HG03108 (cell line): ENCODE results near the gene CDCA8.
"Not testable (repeated sequence)": the region's sequence is repeated elsewhere in the genome, so short reads cannot be mapped to it uniquely, and the experiment has no call there.

Experiments
- ATAC-seq: cut with Tn5 transposase; IDR thresholded peaks from one replicate; pipeline ENCODE4 v1.9.1; 2021; ENCODE audit warnings: moderate library complexity; ENCODE audit not compliant: unreplicated experiment

Gene CDCA8

DNA sequence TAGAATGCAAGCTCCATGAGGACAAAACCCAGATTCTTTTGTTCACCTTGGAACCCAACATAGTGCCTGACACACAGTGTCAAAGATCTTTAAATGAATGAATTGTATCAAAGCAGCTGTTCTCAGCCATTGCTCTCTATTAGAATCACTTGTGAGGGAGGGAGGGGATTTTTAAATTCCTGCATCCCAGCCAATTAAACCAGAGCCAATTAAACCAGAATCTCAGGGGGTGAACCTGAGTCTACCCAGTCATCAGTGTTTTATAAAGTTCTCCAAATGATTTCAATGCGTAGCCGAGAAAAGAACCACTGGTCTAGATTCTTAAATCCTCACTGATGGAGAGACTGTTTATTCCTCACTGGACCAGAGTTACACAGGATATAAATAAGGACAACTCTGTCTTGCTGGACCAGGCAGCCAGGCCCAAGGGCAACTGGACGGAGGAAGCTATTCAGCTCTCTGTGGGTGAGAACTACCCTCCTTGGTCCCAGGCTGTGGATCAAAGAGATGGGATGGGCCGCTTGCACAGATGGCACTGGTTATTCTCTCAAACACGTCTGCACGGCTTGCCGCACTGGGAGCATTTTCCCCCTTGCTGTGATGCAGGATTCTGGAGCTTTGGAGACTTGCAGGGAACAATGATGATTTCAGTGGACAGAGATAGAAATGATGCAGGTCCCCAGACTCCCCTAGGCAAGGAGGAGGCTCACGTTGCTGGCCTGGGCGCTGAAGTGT, 20.0 kb upstream of the CDCA8 start:
- ATAC-seq = no peak

DNA sequence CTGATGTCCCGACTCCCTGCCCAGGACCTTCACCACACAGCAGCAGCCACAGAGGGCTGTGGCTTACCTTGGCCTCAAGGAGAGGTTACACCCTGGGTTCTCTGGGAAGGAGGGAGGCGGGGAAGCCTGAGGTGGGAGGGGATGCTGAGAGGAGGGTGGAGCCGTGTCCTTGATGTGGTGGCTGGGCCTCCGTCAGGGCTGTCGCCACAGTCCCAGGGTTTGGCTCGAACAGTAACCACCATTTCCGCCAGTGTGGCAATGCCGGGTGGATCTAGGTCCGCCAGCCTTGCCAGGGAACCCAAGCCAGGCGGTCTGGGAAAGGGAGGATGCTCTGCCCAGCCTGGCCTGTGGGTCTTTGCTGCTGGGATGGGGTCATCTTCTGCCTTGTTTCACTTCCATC, 18.4 kb upstream of the CDCA8 start:
- no peak for ATAC-seq

DNA sequence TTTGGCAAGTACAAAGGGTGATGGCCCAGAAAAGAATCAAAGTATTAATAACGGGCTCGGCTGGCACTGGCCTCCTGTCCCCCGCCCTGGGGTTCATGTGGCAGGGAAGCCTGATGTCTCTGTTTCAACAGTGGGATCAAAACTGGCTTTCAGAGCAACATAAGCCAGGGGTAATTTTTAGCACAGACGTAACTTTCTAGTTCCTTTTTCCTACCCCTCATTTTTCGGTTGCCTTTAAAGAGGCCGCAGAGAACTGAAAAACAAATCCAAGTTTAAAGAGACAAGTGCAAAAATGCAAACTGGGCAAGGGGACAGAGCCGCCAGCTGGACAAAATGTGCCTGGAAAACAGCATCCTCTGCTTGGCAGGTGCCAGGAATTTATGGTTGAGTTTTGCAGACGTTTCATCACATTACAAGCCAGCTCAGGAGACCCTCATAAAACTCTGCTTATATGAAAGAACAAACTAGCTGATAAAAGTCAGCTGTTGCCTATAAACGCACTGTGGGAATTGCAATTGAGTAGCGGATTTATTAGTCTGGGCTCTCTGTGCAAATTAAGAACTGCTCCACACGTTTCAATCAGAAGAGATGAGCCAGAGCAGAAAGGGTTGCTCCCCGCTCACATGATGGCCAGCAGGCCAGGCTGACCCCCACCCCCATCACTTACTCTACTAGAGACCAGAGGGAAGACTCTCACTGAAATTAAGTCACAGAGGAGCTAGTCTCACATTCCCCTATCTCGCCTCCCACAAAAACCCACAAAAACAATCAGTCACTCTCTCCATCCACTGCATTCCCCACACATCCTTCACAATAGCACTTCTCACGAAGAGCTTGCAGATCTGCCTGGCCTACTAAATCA, 15.8 kb upstream of the CDCA8 start:
- no peak for ATAC-seq

DNA sequence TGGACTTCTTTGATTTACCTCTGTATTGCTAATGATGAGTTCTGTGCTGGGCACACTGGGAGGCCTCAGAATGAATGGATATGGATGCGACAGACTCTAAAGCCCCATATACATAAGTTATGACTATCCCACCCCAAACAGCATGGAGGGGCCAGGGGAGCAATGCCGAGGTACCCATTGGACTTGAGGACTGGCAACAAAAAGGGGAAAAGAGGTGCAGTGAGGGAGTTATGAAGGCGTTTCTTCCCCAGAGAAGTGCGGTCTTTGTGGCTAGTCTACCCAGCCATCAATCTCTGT, 15.2 kb upstream of the CDCA8 start:
- no peak for ATAC-seq

DNA sequence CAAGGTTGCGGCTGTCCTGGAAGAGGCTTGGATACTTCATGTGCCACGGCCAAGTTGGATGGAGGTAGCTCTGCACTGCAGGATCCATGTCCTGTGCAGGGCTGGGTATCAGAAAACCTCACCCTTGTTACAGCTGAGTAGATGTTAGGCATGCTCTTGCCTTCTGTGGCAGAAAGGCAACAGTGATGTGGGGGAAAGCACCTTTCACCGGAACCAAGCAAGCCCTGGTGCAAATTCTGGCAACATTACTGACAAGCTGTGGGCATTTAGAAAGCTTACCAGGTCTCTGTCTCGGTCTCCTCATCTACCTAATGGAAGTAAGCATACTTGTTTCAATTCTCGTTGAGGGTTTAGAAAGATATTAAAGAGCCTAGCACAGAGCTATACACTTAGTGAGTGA, 14.5 kb upstream of the CDCA8 start:
- no peak for ATAC-seq

DNA sequence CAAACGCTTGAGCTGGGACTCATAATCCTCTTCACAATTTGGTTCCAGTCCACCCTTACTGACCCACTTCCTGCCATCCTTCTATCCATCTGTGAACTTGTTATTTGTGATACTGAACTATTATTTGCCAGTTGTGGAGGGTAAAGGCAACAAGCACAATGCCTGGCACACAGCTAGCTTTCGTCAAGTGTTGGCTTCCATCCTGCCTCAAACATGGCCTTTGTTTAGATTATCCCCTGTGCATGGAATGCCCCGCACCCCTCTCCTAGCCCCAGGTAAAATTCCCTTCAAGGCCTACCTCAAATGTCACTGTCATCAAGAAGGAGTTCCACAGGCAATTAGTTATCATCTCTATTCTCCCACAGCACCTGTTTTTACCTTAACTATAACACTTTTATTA, 11.4 kb upstream of the CDCA8 start:
- no peak for ATAC-seq

DNA sequence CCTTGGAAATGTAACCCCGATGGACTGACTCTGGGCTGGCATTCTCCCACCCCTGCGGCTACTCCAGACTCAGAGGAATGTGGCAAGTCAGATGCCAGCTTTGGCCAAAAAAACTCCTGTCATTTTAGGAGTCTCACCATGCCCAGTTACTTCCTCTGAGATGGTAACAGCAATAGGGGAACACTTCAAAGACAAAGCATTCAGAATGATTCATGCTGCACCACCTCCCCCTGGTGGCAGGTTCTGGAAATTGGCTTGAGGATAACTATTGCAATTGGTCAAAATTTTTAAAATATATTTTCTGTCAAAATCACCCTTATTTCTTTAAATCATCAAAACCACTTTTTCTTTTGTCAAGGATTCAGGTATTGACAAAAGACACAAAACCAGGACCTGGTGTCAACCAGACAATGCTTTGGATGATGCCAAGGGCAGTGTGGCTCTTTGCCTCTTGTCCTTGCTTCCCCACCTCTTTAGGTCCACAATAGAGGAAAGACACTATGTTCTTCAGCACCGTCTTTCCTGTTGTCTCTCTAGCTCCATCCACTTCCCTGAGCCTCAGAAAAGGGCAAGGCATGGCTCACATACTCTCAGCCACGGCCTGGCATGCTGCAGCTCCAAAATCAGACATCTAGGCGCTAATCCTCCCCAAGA, 9.9 kb upstream of the CDCA8 start:
- no peak for ATAC-seq

DNA sequence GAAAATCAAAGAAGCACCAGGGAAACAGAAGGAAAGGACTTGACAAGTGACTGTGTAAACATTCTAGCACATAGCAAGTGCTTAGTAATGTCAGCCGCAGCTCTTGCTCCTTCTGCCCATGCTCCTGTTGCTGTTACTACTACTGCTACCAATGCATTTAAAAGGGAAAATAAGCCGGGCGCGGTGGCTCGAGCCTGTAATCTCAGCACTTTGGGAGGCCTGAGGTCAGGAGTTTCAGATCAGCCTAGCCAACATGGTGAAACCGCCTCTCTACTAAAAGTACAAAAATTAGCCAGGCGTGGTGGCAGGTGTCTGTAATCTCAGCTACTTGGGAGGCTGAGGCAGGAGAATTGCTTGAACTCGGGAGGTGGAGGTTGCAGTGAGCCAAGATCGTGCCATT, 8.1 kb upstream of the CDCA8 start:
- not testable (repeated sequence) for ATAC-seq

DNA sequence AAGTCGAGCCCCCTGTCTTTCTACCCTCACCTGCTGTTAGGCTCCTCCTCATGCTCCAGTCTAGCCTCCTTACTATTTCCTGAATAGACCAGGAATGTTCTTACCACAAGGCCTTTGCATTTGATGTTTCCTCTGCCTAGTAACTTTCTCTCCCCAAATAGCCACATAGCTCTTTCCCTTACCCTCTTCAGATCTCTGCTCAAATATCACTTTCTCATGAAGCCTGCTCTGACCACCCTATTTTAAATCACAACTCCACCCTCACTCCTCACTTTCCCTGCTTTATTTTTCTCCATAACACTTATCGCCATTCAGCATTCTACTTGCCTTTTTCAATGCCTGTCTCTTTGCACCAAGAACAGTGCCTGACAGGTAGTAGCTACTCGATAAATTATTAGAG, 6.6 kb upstream of the CDCA8 start:
- no peak for ATAC-seq

DNA sequence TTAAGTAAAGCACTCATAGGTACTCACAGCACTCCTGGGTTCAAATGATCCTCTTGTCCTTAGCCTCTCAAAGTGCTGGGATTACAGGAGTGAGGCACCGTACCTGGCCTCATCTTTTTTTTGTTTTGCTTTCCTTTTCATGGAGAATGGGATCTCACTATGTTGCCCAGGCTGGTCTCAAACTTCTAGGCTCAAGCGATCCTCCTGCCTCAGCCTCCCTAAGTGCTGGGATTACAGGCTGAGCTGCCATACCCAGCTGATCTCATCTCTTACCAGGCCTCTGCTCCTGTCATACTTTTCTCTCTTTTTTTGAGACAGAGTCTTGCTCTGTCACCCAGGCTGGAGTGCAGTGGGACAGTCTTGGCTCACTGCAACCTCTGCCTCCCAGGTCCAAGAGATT, 4.6 kb upstream of the CDCA8 start:
- ATAC-seq = not testable (repeated sequence)

DNA sequence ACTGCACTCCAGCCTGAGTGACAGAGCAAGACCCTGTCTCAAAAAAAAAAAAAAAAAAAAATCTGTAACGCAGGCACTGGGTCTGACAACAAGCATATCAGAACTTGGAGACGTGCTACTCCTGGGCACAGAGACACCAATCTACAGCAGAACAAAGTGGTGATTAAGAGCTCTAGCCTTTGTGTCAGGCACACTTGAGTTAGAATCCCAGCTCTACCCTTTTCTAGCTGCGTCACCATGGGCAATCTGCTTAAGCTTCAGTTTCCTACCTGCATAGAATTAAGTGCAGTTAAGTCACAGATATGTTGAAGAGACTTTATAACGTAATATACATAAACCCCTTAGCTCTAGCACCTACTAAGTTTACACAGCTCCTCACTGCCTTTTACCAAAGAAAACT, 3.4 kb upstream of the CDCA8 start:
- ATAC-seq = no peak

DNA sequence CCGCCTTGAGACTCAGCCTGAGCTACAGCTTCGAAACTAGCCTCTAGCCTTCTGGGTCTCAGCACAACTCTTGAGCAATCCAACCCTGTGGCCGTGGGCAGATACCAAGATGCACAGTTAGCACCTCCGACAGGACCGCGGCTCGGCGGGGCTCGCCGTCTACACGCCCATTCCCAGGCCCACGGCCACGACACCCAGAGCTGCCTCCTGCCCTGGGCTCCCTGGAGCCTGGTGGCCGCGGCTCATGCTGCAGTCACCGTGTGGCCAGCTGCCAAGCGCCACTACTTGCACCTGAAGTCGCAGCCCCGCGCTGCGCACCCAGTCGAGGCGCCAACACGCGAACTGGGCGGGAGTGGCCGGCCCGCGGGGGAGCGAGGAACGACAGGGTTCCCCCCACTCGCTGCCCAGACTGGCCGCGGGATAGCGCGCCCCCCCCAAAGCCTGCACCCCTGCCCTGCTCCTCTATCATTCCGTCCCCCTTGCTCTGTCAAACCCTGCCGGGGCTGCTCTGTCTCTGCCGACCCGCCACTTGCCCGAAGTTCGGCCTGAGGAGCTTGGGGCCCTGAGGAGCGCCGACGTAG, 729 bp upstream of the CDCA8 start:
- peak; percentile 3 for ATAC-seq

DNA sequence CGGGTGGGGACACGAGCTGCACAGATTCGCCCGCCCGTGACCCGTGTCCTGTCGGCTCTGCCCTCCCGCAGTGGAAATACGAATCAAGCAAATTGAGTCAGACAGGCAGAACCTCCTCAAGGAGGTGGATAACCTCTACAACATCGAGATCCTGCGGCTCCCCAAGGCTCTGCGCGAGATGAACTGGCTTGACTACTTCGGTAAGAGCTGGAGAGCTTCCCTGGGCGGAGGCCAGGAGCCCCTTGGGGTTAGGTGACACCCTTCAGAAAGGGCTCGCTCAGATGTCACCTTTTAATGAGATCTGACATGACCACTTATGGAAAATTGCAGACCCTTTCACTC, 489 bp downstream of the CDCA8 start:
- no peak for ATAC-seq

DNA sequence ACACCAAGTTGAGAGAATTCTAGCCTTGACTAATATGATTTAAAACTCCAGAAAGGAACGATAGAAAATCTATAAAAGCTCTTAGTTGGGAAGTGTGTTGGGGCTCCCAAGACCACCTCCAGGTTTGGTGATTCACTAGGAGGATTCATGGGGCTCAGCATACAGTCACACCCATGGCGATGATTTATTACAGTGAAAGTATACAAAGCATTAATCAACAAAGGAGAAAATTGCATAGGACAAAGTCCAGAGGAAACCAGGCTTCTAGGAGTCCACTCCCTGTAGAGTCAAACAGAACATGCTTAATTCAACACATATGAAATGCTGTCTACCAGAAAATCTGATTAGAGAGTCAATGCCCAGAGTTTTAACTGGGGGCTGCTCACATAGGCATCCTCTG, 4.8 kb downstream of the CDCA8 start:
- no peak for ATAC-seq

DNA sequence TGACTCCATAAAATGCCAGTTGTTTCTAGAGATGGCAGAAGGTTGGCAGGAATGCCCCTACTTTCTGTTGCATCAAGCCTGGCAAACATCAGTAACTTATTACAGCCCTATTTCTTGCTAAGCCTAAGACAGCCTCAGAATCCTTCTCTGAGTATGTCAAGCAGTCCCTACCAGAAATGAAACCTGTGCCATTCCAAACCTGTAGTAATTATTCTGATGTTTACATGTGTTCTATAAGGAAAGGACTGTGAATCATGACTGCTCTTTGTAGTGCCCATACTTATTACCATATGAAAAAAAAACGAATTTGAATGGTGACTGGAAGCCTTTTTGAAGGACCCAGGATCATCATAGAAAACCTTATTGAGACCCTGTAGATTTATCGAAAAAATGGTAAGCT, 5.4 kb downstream of the CDCA8 start:
- ATAC-seq = no peak

DNA sequence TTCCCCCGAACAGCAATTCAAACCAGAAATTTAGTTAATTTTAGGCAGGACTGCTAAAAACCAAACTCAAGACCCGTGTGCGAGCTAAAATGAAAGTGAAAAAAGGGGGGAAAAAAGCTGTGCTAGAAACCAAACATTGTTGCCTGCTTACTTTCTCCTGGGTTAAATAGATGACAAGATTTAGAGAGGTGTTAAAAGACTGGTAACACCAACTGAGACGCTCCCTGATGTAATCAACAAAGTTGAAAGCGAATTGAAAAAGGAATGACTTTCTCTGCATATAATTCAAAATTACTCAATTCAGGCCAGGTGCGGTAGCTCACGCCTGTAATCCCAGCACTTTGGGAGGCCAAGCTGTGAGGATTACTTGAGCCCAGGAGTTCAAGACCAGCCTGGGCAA, 6.8 kb downstream of the CDCA8 start:
- no peak for ATAC-seq

DNA sequence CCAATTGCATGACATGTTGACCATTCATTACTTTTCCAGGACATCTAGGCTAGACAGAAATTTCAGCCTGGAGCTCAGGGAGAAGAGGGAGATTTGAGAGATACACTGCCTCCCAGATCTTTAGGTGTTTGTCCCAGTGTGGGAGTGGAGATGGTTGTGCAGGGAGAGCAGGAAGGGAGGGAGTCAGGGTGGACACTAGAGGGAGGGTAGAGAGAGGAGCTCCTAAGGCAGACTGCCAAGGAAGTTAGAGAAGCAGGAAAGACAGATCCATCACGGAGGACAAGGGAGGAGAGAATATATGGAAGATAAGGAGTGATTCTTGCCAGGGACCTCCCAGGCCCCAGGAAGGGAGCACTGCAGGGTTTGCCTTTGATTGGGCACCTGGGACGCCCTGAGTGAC, 8.7 kb downstream of the CDCA8 start:
- no peak for ATAC-seq

DNA sequence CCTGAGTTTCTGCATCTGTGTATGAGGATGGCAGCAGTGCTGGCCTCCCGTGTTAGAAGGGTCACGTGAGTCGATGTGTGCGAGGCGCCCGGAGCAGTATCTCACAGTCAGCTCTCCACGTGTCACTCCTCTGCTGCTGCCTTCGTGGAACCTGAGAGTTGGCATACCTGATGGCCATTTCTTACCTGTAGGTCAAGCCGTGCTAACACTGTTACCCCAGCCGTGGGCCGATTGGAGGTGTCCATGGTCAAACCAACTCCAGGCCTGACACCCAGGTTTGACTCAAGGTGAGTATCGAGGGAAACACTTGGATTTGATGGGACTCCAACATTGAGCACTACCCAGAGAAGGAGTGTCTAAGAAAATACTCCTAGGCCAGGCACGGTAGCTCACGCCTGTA, 10.7 kb downstream of the CDCA8 start:
- ATAC-seq = no peak

DNA sequence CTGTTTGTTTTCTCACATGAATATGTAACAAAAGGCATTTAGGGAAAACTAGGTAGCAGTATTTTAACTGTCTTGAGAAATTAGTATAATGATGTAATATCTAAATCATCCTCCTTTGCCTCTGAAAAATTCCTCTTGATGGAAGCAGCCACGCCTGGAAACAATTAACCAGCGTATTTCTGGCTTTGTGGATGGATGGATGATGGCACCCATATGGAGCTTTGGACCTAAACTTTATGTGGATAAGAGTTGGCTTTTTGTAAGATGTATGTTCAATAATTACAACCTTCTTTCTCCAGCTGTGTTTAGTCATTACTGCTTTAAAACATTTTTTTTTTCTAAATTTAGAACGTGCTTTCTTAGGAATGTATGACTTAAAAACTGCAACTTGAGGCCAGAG, 12.7 kb downstream of the CDCA8 start:
- ATAC-seq = no peak

DNA sequence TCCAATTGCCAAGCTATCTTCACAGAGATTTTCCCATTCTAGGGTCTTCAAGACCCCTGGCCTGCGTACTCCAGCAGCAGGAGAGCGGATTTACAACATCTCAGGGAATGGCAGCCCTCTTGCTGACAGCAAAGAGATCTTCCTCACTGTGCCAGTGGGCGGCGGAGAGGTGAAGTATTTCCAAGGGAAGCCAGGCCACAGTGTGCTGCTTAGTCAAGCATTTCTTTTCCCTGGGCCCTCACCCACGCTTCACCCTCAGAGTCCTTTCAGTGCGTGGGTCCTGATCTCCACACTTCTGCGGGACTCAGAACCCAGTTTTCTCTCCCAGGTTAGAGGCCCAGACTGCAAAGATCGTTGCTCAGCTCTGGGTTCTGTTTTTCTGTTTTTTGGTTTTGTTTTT, 13.1 kb downstream of the CDCA8 start:
- no peak for ATAC-seq

DNA sequence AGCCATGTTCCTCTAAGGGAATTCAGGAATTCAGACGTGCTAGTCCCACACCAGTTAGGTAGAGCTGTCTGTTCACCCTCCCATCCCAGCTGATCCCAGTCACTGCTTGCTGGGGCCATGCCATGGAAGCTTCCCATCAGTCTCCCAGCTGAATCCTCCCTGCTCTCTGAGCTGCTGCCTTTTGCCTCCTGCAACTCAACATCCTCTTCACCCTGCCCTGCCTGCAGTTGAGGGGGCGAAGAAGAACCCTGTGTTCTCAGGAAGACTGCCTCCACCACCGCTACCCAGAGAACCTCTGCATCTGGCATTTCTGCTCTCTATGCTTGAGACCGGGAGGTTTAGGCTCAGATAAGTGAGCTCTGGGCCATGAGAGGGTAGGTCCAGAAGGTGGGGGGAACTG, 16.2 kb downstream of the CDCA8 start:
- no peak for ATAC-seq

DNA sequence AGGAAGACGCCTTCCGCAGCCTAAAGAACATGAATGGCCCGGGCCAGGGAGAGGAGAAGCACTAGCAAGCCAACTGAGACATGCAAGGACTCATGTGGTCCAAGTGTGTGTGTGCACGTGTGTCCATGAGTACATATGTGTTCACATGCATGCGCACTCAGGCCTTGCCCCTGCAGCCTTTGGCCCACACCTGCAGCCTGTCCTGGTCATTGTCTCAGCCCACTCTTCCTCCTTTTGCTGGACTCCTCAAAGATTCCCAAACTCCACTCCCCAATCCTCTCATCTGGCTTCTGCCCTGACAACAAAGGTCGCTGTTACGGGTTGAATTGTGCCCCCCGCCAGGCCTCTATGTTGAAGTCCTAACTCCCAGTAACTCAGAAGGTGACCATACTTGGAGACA, 21.9 kb downstream of the CDCA8 start:
- no peak for ATAC-seq
